LNCaP clone FGC (cell line): ENCODE results near the gene EFNA4.

ENCODE experiments used
- DNase-seq: peaks from one replicate; pipeline ENCODE4 v3.0.0-alpha.2; 2011; ENCODE audit warnings: low read depth
- H3K4me3 ChIP-seq: 2 replicates; pipeline ENCODE4 v1.5.1; 2011; ENCODE audit warnings: mild to moderate bottlenecking, low read depth, low read length, control low read depth
- TF ChIP-seq, protein P1 (sequence below): IDR thresholded peaks from 2 replicates; pipeline ENCODE4 v1.5.1; 2012; ENCODE audit warnings: mild to moderate bottlenecking; ENCODE audit not compliant: control insufficient read depth, insufficient read depth; ENCODE audit errors: extremely low read depth

EFNA4 gene

DNA sequence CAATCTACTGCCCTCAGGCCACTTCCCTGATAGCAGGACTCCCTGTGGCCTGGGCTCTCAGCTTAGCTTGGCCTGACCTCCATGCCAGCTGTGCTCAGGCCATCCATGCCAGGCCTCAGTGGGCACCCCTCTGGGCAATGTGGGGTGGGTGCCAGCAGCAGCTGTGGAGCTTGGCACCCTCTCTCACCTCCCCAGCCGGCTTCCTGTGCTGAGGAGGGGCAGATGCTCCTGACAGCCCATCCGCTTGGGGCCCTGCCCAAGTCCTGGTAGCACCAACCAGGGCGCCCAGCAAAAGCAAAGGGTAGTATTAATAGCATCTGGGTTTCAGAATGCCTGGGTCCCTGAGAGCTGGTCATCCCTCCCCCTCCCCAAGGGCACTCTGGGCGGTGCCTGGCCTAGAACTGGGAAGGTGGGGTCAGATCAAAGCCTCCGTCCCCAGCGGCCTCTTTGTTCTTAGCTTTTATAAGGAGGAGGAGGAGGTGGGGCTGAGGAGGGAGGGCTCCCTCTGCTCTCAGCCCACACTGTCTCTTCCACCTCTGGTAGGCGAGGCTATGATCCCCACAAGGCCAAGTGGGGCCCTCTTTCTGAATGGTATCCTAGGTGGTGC, 6.1 kb downstream of the EFNA4 start:
- DNase-seq, result no peak
- TF ChIP-seq, protein P1, sequence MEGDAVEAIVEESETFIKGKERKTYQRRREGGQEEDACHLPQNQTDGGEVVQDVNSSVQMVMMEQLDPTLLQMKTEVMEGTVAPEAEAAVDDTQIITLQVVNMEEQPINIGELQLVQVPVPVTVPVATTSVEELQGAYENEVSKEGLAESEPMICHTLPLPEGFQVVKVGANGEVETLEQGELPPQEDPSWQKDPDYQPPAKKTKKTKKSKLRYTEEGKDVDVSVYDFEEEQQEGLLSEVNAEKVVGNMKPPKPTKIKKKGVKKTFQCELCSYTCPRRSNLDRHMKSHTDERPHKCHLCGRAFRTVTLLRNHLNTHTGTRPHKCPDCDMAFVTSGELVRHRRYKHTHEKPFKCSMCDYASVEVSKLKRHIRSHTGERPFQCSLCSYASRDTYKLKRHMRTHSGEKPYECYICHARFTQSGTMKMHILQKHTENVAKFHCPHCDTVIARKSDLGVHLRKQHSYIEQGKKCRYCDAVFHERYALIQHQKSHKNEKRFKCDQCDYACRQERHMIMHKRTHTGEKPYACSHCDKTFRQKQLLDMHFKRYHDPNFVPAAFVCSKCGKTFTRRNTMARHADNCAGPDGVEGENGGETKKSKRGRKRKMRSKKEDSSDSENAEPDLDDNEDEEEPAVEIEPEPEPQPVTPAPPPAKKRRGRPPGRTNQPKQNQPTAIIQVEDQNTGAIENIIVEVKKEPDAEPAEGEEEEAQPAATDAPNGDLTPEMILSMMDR, result no peak
- no peak overlapping the region for H3K4me3 ChIP-seq

DNA sequence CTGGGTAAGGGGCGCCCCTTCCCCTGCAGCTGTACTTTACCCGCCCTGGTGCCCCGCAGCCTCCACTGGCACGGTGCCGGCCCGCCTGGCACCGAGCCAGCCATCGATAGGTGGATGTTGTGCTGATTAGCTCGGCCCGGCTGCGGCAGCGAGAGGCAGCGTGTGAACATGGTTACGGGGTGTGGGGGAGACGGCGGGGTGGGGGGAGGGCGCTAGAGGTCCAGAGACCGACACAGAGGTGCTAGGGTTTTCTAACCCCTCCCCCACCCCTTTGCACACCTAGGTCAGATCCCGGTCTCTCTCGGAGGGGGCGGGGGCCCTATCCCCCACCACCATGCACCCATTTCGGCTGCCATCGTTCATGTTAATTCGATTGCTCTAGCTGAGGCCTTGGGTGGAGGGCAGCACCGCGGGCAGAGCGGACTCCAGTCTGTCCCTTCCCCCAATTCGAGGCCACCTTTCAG, 6.7 kb downstream of the EFNA4 start:
- H3K4me3 ChIP-seq, result no peak overlapping the region
- no peak for DNase-seq
- TF ChIP-seq, protein P1, result no peak

DNA sequence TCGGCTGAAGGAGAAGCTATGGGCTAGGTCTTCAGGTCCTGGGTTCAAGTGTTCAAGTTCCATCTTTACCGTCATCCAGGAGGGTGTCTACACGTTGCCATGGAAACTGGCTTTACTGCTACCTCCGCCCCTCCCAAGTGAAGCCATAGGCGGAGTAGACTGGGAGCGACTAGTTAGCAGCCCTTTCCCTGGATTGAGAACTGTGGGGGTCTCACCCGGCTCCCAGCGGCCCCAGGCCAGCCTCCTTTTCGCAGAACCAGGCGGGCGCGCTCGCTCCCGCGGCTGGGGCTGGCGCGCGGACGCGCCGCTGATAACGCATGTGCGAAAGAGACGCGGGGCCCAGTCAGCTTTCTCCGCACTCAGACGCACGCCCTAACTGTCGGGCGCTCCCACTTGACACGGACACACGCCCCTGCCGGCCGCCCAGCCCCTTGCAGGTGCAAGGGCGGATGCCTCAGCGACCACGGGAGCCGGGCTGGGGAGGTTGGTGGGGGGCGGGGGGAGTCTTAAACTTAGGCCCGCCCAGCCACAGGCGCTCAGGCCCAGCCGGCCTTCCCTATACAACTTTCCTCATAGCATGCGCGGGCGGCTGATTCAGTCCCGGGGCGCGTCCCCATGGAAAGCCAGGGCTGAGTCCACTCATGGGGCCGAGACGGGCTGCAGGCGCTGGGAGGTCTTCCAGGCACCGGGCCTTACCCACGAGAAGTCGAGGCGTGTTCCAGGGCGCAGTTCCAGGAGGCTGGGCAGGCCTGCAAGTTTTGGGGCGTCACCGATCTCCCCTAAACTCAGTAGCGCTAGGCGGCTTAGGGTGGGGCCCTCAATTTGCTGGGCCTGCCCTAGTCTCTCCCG, 7.4 kb downstream of the EFNA4 start:
- DNase-seq, result no peak
- TF ChIP-seq, protein P1, result peak; percentile 20; the same call in 1 of the 2 replicates
- no peak overlapping the region for H3K4me3 ChIP-seq

DNA sequence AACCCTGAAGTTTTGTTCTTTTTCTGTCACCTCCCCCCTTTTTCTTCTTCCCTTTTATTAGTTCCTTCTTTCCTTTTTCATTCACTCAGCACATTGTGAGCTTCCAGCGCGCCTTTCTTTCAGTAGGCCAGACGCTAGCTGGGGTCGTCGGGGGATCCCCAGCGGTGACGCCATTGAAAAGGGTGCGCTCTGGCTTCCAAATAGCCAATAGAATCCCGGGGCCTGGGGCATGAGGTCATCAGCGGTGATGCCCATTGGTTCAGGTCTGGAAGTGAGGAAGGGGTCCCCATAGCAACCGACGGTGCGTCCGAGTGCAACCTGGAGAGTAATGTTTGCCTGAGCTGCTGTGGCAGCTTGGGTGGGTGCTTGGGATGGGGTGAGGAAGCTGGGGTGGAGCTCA, 8.2 kb downstream of the EFNA4 start:
- no peak for DNase-seq
- H3K4me3 ChIP-seq, result no peak overlapping the region
- TF ChIP-seq, protein P1, result no peak

DNA sequence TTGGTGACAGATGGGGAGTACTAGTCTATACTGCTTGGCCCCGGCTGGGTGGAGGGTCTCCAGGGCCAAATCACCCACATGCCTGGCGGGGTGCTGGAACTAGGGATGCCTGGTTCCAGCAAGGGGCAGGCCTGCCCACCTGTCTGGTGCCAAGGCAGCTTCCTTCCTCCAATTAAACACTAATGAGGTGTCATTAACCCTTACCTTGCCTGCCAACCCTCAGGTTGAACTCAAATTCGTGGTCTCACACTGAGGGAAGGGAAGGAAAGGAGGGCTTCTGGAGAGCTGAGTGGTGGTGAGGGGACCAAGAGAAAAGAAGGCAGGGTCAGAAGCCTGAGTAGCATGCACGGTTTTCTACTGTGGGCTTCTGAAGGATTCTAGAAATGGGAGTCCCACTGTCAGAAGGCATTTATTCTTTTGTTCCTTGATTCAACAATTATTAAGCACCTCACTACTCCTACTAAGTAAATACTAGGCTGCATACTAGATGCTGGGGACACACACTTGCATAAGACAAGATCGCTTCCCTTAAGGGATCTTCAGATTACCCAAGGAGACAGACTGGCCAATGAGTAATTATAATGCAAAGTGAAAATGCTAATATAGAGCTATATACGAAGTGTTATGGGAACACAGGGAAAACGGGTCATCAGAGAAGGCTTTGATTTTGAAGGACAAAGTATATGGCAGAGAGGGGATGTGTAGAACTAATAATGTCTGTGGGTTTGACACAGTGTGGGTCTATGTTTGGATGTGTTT, 9.2 kb downstream of the EFNA4 start:
- TF ChIP-seq, protein P1, result no peak
- DNase-seq, result no peak
- H3K4me3 ChIP-seq, result no peak overlapping the region

DNA sequence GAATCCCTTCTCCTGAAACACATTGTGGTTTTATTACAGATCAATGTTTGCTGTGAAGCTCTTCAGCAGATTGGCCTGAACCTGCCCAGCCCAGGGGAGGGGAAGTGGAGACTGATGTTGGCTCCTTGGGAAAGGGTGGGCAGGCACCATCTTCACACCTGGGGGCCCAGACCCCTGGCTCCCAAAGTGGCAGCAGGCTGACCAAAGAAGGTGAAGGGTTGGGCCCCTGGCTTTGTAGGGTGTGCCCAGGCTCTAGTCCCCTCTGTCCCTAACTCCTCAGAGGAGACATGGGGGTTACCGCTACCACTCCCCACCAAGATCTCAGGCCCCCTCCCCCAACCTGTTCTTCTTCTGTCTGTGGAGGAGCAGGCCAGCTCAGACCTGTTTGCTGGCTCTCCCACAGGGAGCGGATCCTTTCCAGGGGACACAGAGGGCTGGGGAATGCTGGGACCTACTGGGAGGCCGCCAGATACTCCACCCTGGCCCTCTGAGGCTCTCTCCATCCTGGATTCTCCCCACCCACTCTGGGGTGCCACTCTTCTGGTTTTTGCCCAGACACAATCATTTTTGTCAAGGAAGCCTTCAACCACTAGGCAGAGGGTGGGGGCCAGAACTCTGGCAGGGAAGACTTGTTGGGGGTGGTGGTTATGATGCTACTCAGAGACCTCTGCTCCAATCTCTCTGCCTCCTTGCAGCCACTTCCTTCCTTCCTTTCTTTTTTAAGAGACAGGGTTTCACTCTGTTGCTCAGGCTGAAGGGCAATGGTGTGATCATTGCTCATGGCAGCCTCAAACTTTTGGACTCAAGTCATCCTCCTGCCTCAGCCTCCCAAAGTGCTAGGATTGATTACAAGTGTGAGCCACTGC, 10.1 kb downstream of the EFNA4 start:
- no peak for DNase-seq
- TF ChIP-seq, protein P1, result no peak
- H3K4me3 ChIP-seq, result no peak overlapping the region
